Activated CD8-positive, alpha-beta memory T cell treated with anti-CD3 and anti-CD28 coated beads for 36 hours (primary cell): ENCODE measurements around the gene CRTC1. TPM values are rescaled to one million over a fixed set of nuclear protein-coding genes. Genes with fewer than 3 reads are reported as not detected.

Source experiments
- CTCF ChIA-PET: fragments of 350-600 bp; sonication (Branson Sonifier 250); formaldehyde crosslinking; loops from one replicate; lab custom pipeline; 2021; ENCODE audit warnings: antibody characterized with exemption; lab: Charles Lee
- POLR2A ChIA-PET: fragments of 350-600 bp; sonication (Branson Sonifier 250); formaldehyde crosslinking; loops from one replicate; lab custom pipeline; 2021; ENCODE audit warnings: antibody characterized with exemption; lab: Charles Lee
- total RNA-seq, 2 experiments: library from RNA; stranded (reverse); gene quantifications; one replicate each; pipeline ENCODE4 v1.2.3, GENCODE V29; 2021

CRTC1 gene
- total RNA-seq, 2 experiments from 2014 or later, result 5.0 to 5.5 TPM

GRCh38 chr19:18685597-18686190 is 2.2 kb downstream of the CRTC1 start:
- CTCF ChIA-PET, result interaction anchor here (1.5 kb wide), 1 partner anchor 113 kb away, joined by 3 read pairs; no protein-coding TSS in a partner anchor
- POLR2A ChIA-PET, result no interaction called here

- CTCF ChIA-PET, result no interaction called here
- POLR2A ChIA-PET, result no interaction called here
Observed at GRCh38 chr19:18687740-18688465, 4.4 kb downstream of the CRTC1 start.

DNA sequence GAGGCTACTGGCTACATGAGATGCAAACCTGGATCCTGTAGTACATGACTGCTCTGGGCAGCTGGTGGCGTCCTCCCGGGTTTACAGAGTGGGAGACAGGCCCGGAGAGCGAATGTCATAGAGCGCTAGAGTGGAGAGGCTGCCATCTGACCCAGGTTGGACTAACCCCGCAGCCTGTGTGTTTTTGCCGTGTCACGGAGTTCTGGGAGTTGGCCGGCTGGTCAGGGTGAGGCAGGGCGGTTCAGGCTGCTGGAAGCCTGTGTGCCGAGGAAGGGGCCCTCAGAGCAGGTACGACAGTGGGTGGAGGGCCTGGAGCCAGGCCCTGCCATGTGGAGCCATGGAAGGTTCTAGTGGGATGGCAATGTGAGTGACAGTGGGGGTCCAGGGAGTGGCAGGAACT is 12.5 kb downstream of the CRTC1 start:
- POLR2A ChIA-PET, result interaction anchor here (0.6 kb wide), 1 partner anchor 456 kb away, joined by 8 read pairs; no protein-coding TSS in a partner anchor
- CTCF ChIA-PET, result no interaction called here

- ChIA-PET POLR2A (no interaction called here), CTCF (no interaction called here)
Observed at GRCh38 chr19:18697680-18698079, 14.2 kb downstream of the CRTC1 start.

- ChIA-PET CTCF (interaction anchor here (0.6 kb wide), 1 partner anchor 190 kb away, joined by 3 read pairs; no protein-coding TSS in a partner anchor), POLR2A (no interaction called here)
Observed at GRCh38 chr19:18698321-18699167, 15.1 kb downstream of the CRTC1 start.

- CTCF ChIA-PET, result interaction anchor here (0.6 kb wide), 1 partner anchor 189 kb away, joined by 3 read pairs; no protein-coding TSS in a partner anchor
- POLR2A ChIA-PET, result no interaction called here
Observed at GRCh38 chr19:18699403-18700054, 16.0 kb downstream of the CRTC1 start.

DNA sequence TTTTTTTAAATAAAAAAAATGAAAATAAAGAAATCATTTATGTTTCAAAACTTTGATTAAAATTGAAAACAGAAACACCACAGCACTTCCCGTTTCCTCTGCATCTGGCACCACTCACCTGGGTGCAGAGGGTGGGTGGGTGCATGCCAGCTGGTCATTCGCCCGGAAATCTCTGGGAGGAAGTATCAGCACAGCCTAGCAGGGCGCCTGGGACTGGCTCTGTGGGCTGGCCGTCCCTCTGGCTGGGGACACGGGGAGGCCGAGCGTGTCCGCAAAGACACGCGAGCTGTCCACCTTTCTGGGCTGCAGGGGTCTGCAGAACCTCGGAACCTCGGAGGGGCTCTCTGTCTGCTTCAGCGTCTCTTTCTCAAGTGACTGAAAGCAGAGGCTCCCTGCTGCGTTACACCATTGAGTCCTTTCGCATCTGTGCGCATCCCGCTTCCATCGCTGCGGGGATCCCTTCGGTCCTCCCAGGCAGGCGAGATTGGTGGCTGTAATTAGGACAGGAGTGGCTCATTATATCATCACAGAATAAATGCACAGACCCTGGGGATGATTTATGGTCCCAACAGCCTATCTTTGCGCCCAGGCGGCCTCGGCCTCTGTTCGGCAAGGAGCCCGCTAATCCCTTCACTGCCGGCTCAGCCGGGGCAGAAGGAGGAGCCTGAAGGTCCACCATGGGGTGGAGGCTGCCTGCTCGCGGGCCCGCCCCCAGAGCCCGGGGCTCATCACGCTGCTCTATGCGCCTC is 17.2 kb downstream of the CRTC1 start:
- CTCF ChIA-PET, result no interaction called here

DNA sequence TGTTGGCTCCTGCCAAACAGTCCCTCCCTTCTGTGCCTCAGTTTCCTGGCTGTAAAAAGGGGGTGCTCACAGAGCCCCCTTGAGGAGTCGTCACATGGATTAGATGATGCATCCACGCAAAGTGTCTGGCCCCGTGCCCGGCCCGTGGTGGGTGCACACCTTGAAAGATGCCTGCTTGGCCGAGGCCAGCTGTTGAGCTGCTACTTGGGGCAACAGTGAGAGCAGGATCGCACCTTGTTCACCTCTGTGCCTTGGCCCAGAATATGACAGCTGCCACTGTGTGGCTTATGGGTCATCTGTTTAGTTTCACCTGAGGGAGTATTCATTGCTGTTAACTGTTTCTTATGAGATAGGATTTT is 17.7 kb downstream of the CRTC1 start:
- ChIA-PET CTCF (no interaction called here), POLR2A (no interaction called here)

More for the DNA sequence above, 17.2 kb downstream of the CRTC1 start:
- POLR2A ChIA-PET, result interaction anchor here (0.5 kb wide), 1 partner anchor 272 kb away, joined by 7 read pairs; no protein-coding TSS in a partner anchor

GRCh38 chr19:18704054-18704453 is 20.6 kb downstream of the CRTC1 start:
- POLR2A ChIA-PET, result no interaction called here

GRCh38 chr19:18704971-18705370 is 21.5 kb downstream of the CRTC1 start:
- CTCF ChIA-PET, result no interaction called here
- POLR2A ChIA-PET, result no interaction called here

More at GRCh38 chr19:18704054-18704453, 20.6 kb downstream of the CRTC1 start:
- CTCF ChIA-PET, result interaction anchor here (0.9 kb wide), 1 partner anchor 10 kb away, joined by 3 read pairs; no protein-coding TSS in a partner anchor

DNA sequence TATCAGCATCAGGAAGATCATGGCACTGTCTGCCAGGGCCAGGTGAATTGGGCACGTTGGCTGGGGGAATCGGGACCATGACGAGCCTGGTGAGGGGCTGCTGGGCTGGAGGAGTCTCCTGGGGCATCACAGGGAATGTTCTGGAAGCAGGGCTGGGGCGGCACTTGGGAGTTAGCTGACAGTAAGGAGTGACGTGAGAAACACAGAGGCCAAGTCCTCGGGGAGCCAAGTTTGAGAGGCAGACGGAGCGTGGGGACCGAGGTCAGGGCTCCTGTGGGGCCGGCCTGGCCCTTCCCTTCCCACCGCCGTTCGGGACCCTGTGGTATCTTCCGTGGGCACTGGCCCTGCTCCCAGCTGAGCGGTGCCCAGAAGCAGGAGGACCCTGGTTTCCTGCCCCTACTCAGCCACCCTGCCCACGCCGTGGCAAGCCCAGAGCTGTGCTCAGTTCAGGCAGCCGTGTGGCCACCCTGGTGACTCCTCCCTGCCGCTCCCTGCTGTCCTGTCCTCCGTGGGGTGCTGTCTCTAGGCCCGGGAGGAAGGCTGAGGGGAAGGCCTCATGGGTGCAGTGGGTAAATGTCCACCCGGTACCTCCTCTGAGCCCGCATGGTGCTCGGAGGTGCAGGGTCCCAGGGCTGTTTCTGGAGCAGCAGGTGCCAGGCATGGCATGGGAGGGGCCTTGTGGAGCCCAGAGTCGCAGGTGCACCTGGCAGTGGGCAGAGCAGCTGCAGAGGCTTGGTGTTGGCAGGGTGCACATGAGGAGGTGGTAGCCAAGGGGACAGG is 25.2 kb downstream of the CRTC1 start:
- CTCF ChIA-PET, result no interaction called here
- POLR2A ChIA-PET, result no interaction called here

- ChIA-PET POLR2A (no interaction called here), CTCF (no interaction called here)
Observed at GRCh38 chr19:18709546-18709945, 26.1 kb downstream of the CRTC1 start.

DNA sequence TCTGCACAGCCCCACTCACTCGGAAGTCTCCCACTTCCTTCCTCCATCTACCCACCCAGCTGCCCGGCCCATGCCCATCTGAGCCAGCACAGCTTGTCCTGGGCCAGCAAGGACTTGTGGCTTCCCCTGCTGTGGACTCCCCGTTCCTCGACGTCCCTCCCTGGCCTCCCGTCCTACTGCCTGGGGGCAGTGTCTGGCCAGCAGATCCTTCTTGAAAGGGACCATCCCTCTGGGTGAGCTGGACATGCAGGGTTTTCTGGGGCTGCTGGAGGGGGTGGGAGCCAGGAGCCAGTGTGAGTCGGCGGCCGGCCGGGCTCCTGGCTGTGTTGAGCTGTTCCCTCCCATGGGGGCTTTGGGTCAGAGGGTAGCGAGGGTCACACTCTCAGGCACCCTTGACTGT is 26.7 kb downstream of the CRTC1 start:
- CTCF ChIA-PET, result no interaction called here
- POLR2A ChIA-PET, result no interaction called here

GRCh38 chr19:18710996-18711751 is 27.7 kb downstream of the CRTC1 start:
- CTCF ChIA-PET, result no interaction called here
- POLR2A ChIA-PET, result no interaction called here

GRCh38 chr19:18711893-18712292 is 28.4 kb downstream of the CRTC1 start:
- POLR2A ChIA-PET, result no interaction called here
- CTCF ChIA-PET, result no interaction called here

DNA sequence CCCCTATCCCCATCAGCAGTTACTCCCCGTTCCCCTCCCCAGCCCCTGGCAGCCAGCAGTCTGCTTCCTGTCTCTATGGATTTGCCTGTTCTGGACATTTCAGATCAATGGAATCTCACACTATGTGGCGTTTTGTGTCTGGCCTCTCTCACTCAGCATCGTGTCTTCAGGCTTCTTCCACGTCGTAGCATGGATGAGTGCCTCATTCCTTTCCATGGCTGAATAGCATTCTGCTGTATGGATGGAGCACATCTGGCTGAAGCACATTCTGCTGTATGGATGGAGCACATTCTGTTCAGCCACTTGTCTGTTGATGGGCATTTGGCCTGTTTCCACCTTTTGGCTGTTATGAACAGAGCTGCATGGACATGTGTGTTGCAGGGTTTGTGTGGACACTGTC is 29.5 kb downstream of the CRTC1 start:
- CTCF ChIA-PET, result no interaction called here
- POLR2A ChIA-PET, result no interaction called here

- CTCF ChIA-PET, result interaction anchor here (0.6 kb wide), 1 partner anchor 166 kb away, joined by 3 read pairs; no protein-coding TSS in a partner anchor
- POLR2A ChIA-PET, result no interaction called here
Observed at GRCh38 chr19:18713550-18714117, 30.2 kb downstream of the CRTC1 start.
